Fibroblast of lung (primary cell): ENCODE results near the gene ZNRD2.

Source experiments
- CTCF ChIP-seq, 2 donors: IDR thresholded peaks in 1 of 2; conservative IDR thresholded peaks in 1 of 2; 1 replicate in 1 of 2; 2 replicates in 1 of 2; pipeline ENCODE4 v1.5.1; 2011 to 2012; ENCODE audit warnings: low read length in 2 of 2, control low read depth in 1 of 2, inconsistent platforms in 1 of 2, low read depth in 1 of 2, mild to moderate bottlenecking in 1 of 2
- EZH2 ChIP-seq: IDR thresholded peaks from 2 replicates; pipeline ENCODE4 v1.5.1; 2012; ENCODE audit warnings: low read length, control low read depth, mild to moderate bottlenecking; ENCODE audit errors: missing control alignments

DNA sequence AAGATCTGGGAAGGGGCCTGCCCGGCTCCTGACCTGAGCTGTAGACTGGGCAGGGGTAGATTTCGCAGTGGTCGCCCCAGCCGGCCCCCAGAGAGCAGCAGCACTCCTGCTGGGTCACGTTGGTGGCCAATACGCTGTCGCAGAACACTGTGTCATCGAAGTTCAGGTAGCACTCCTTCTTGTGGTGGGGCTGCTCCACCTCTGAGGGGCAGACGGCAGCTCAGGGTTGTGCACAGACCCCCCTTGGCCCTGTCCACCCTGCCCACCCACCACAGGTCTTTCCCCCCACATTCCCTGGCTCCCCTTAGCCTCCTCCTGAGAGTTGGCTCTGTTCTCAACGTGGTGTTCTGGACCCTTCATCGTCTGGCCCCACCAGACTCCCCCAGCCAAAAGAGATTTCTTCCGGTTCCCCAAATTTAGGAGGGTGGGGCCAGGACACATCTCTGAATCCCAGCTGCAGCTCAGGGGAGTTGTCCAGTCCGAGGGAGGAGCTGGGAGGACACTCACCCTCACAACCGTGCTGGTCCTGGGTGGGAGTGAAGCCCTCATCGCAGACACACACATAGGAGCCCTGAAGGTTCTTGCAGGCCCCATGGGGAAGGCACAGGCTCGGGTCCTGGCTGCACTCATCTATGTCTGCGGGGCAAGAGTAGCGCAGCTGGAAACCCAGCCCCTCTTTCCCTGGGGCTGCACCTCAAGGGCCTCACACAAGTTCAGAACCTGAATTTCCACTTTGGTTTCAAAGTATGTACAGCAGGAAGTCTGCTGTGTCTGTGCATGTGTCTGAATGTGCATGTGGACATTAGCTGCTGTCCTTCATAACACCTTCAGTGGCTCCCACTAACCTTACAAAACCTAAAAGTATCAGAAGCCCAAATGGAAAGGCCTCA, 28.9 kb upstream of the ZNRD2 start:
- no peak for TF ChIP-seq CTCF (conservative IDR thresholded peaks at IDR 0.05 in 1 of 2, IDR thresholded peaks at IDR 0.05 in 1 of 2; ENCODE audit: low read depth in 1 of 2, low read length in 2 of 2)
- TF ChIP-seq EZH2 = no peak
